Nephron progenitor cell (in vitro differentiated cells): Measurements from ENCODE around the gene TRO.

Experiments used
- DNase-seq: peaks from one replicate; pipeline ENCODE4 v3.0.0; 2021
- H3K27ac Mint-ChIP-seq: 2 replicates; pipeline ENCODE4 v1.8.0; 2021; ENCODE audit warnings: mild to moderate bottlenecking, moderate library complexity, mixed read lengths
- H3K27me3 Mint-ChIP-seq: 2 replicates; pipeline ENCODE4 v1.8.0; 2021; ENCODE audit warnings: mild to moderate bottlenecking, low read depth, mixed read lengths; ENCODE audit not compliant: poor library complexity
- H3K36me3 Mint-ChIP-seq: 2 replicates; pipeline ENCODE4 v1.8.0; 2021; ENCODE audit warnings: low read depth, mixed read lengths
- H3K4me1 Mint-ChIP-seq: 2 replicates; pipeline ENCODE4 v1.8.0; 2021; ENCODE audit warnings: mixed read lengths
- H3K4me3 Mint-ChIP-seq: 2 replicates; pipeline ENCODE4 v1.8.0; 2021; ENCODE audit warnings: mild to moderate bottlenecking, moderate library complexity, mixed read lengths
- H3K9me3 Mint-ChIP-seq: 2 replicates; pipeline ENCODE4 v1.8.0; 2021; ENCODE audit warnings: mild to moderate bottlenecking, moderate library complexity, mixed read lengths
- CTCF ChIP-seq: fragments of 200-600 bp; sonication (generic); IDR thresholded peaks from 2 replicates; pipeline ENCODE4 v1.5.0; 2021; ENCODE audit warnings: antibody characterized with exemption

TRO gene

DNA sequence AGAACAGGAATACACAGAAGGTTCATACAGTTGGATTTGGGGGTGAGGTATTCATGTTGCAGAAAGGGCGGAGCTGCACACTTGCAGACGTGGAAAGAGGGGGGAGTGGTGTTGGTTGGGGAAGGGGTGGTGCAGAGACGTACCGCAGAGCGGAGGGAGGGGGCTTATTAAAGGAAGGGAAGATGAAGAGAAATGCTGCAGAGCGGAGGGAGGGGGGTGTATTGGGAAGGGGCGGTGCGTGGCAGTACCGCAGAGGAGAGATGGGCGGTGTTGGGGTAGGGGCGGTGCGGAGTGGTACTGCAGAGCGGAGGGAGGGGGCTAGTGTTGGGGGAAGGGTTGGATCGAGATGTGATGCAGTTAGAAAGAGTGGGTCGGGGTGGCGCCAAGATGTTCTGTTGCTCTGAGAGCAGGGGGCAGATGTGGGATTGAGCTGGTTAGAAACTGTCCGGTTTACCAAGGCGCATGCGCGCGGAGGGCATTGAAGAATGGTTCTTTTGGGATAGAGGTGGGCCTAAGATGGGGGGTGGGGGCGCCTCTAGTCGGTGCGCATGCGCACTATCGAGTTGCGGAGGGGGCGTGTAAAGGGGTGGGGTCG lies 900 bp downstream of the TRO start:
- Mint-ChIP-seq H3K27ac (peak overlapping the region; percentile 89), H3K4me3 (peak overlapping the region; percentile 97), H3K27me3 (no peaks in the 10 kb centered on the region), H3K4me1 (peaks cover 8% of the 10 kb centered on the region), H3K36me3 (peaks cover 19% of the 10 kb centered on the region), H3K9me3 (peaks cover 67% of the 10 kb centered on the region)
- no peak for TF ChIP-seq CTCF
- peak; percentile 82 for DNase-seq

DNA sequence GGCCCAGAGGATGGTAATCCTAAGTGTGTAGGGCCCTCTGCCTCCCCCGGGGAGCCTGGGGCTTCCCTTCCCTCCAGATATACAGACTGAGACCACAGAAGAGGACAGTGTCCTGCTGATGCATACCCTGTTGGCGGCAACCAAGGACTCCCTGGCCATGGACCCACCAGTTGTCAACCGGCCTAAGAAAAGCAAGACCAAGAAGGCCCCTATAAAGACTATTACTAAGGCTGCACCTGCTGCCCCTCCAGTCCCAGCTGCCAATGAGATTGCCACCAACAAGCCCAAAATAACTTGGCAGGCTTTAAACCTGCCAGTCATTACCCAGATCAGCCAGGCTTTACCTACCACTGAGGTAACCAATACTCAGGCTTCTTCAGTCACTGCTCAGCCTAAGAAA lies 1.9 kb downstream of the TRO start:
- no peaks in the 10 kb centered on the region for H3K27me3 Mint-ChIP-seq
- no peak for TF ChIP-seq CTCF
- peaks cover 8% of the 10 kb centered on the region for H3K4me1 Mint-ChIP-seq
- no peak for DNase-seq
- no peak overlapping the region for H3K27ac Mint-ChIP-seq
- H3K4me3 Mint-ChIP-seq: peak overlapping the region; percentile 97
- peaks cover 26% of the 10 kb centered on the region for H3K36me3 Mint-ChIP-seq
- peaks cover 62% of the 10 kb centered on the region for H3K9me3 Mint-ChIP-seq

GRCh38 chrX:54923376-54923775 lies 2.8 kb downstream of the TRO start:
- Mint-ChIP-seq H3K9me3 (peaks cover 62% of the 10 kb centered on the region), H3K27ac (no peak overlapping the region), H3K4me1 (peaks cover 8% of the 10 kb centered on the region), H3K36me3 (peaks cover 35% of the 10 kb centered on the region), H3K27me3 (no peaks in the 10 kb centered on the region), H3K4me3 (no peak overlapping the region)
- DNase-seq: no peak
- TF ChIP-seq CTCF: no peak

- H3K9me3 Mint-ChIP-seq: peaks cover 49% of the 10 kb centered on the region
- DNase-seq: no peak
- no peak for TF ChIP-seq CTCF
- no peak overlapping the region for H3K4me3 Mint-ChIP-seq
- no peak overlapping the region for H3K27ac Mint-ChIP-seq
- no peaks in the 10 kb centered on the region for H3K27me3 Mint-ChIP-seq
- H3K36me3 Mint-ChIP-seq: peaks cover 48% of the 10 kb centered on the region
- H3K4me1 Mint-ChIP-seq: peaks cover 5% of the 10 kb centered on the region
Observed at GRCh38 chrX:54926978-54927377, 6.4 kb downstream of the TRO start.

DNA sequence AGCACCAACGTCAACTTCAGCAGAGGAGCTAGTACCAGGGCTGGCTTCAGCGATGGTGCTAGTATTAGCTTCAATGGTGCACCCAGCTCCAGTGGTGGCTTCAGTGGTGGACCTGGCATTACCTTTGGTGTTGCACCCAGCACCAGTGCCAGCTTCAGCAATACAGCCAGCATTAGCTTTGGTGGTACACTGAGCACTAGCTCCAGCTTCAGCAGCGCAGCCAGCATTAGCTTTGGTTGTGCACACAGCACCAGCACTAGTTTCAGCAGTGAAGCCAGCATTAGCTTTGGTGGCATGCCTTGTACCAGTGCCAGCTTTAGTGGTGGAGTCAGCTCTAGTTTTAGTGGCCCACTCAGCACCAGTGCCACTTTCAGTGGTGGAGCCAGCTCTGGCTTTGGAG lies 8.3 kb downstream of the TRO start:
- H3K27me3 Mint-ChIP-seq: no peaks in the 10 kb centered on the region
- H3K27ac Mint-ChIP-seq: no peak overlapping the region
- no peaks in the 10 kb centered on the region for H3K4me1 Mint-ChIP-seq
- no peak for DNase-seq
- H3K36me3 Mint-ChIP-seq: peaks cover 53% of the 10 kb centered on the region
- H3K4me3 Mint-ChIP-seq: no peak overlapping the region
- TF ChIP-seq CTCF: no peak
- peaks cover 48% of the 10 kb centered on the region for H3K9me3 Mint-ChIP-seq

DNA sequence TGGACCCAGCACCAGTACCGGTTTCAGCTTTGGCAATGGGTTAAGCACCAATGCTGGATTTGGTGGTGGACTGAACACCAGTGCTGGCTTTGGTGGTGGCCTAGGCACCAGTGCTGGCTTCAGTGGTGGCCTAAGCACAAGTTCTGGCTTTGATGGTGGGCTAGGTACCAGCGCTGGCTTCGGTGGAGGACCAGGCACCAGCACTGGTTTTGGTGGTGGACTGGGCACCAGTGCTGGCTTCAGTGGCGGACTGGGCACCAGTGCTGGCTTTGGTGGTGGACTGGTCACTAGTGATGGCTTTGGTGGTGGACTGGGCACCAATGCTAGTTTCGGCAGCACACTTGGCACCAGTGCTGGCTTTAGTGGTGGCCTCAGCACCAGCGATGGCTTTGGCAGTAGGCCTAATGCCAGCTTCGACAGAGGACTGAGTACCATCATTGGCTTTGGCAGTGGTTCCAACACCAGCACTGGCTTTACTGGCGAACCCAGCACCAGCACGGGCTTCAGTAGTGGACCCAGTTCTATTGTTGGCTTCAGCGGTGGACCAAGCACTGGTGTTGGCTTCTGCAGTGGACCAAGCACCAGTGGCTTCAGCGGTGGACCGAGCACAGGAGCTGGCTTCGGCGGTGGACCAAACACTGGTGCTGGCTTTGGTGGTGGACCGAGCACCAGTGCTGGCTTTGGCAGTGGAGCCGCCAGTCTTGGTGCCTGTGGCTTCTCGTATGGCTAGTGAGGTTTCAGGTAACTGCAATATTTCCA lies 9.8 kb downstream of the TRO start:
- TF ChIP-seq CTCF: no peak
- no peak for DNase-seq
- Mint-ChIP-seq H3K4me3 (no peak overlapping the region), H3K9me3 (peaks cover 47% of the 10 kb centered on the region), H3K27ac (no peak overlapping the region), H3K27me3 (no peaks in the 10 kb centered on the region), H3K4me1 (no peaks in the 10 kb centered on the region), H3K36me3 (peaks cover 43% of the 10 kb centered on the region)
